ENCODE data around the gene ANGPTL8.

The ANGPTL8 gene

GRCh38 chr19:11203194-11204075 lies 36.0 kb upstream of the ANGPTL8 start:
- no peak for DNase-seq (ENCODE audit: low read depth, low spot score)

- no peak for DNase-seq (ENCODE audit: low read depth, low spot score)
Observed at GRCh38 chr19:11204076-11204602, 35.3 kb upstream of the ANGPTL8 start.

- DNase-seq (ENCODE audit: low read depth, low spot score) = no peak
Observed at GRCh38 chr19:11204943-11205349, 34.5 kb upstream of the ANGPTL8 start.

GRCh38 chr19:11205939-11206570 lies 33.4 kb upstream of the ANGPTL8 start:
- no peak for DNase-seq (ENCODE audit: low read depth, low spot score)

- no peak for DNase-seq (ENCODE audit: low read depth, low spot score)
Observed at GRCh38 chr19:11208561-11209471, 30.6 kb upstream of the ANGPTL8 start.

GRCh38 chr19:11209839-11210655 lies 29.4 kb upstream of the ANGPTL8 start:
- DNase-seq (ENCODE audit: low read depth, low spot score) = no peak

- no peak for DNase-seq (ENCODE audit: low read depth, low spot score)
Observed at GRCh38 chr19:11210656-11210928, 28.8 kb upstream of the ANGPTL8 start.

- DNase-seq (ENCODE audit: low read depth, low spot score) = no peak
Observed at GRCh38 chr19:11214387-11214786, 25.0 kb upstream of the ANGPTL8 start.

- DNase-seq (ENCODE audit: low read depth, low spot score) = no peak
Observed at GRCh38 chr19:11221082-11221598, 18.3 kb upstream of the ANGPTL8 start.

GRCh38 chr19:11223200-11223599 lies 16.2 kb upstream of the ANGPTL8 start:
- DNase-seq (ENCODE audit: low read depth, low spot score) = no peak

- no peak for DNase-seq (ENCODE audit: low read depth, low spot score)
Observed at GRCh38 chr19:11224429-11224828, 15.0 kb upstream of the ANGPTL8 start.

- no peak for DNase-seq (ENCODE audit: low read depth, low spot score)
Observed at GRCh38 chr19:11225172-11225571, 14.2 kb upstream of the ANGPTL8 start.

- no peak for DNase-seq (ENCODE audit: low read depth, low spot score)
Observed at GRCh38 chr19:11225815-11226214, 13.6 kb upstream of the ANGPTL8 start.

- DNase-seq (ENCODE audit: low read depth, low spot score) = no peak
Observed at GRCh38 chr19:11226716-11227166, 12.7 kb upstream of the ANGPTL8 start.

GRCh38 chr19:11227195-11227886 lies 12.1 kb upstream of the ANGPTL8 start:
- no peak for DNase-seq (ENCODE audit: low read depth, low spot score)

- DNase-seq (ENCODE audit: low read depth, low spot score) = no peak
Observed at GRCh38 chr19:11230621-11231386, 8.6 kb upstream of the ANGPTL8 start.

GRCh38 chr19:11232555-11232954 lies 6.9 kb upstream of the ANGPTL8 start:
- no peak for DNase-seq (ENCODE audit: low read depth, low spot score)

GRCh38 chr19:11233073-11233472 lies 6.3 kb upstream of the ANGPTL8 start:
- no peak for DNase-seq (ENCODE audit: low read depth, low spot score)

- DNase-seq (ENCODE audit: low read depth, low spot score) = no peak
Observed at GRCh38 chr19:11234486-11235075, 4.8 kb upstream of the ANGPTL8 start.
